ENCODE data around the gene TEX53. TPM values are rescaled to one million over a fixed set of nuclear protein-coding genes. Genes with fewer than 3 reads are reported as not detected.

TEX53 gene
- total and polyA plus RNA-seq, 2 of the 8 experiments (the other 6 are each of a cell fraction or from before 2014, with no cell fraction given), result not detected

- Histone ChIP-seq H3K23me2 (ENCODE audit: low read depth, low read length) (no peaks in the 10 kb centered on the region), H3K79me1 (ENCODE audit: low read depth, low read length) (no peaks in the 10 kb centered on the region), H3K23ac (ENCODE audit: insufficient read length) (no peak overlapping the region), H2BK120ac (replicated peaks; ENCODE audit: low read depth, low read length) (no peak overlapping the region), H4K8ac (ENCODE audit: extremely low read depth, insufficient read depth, low read length) (no peak overlapping the region; the same call in 1 of the 2 replicates), H3K27me3 (replicated peaks in 1 of 4; ENCODE audit: control insufficient read depth in 3 of 4, extremely low read depth in 1 of 4, insufficient read depth in 3 of 4, low read length in 3 of 4) (no peaks in the 10 kb centered on the region), H3K56ac (replicated peaks; ENCODE audit: insufficient read length, low read depth, low read length) (no peak overlapping the region), H3K9ac (replicated peaks in 1 of 4; ENCODE audit: extremely low read depth in 1 of 4, low read depth in 3 of 4, low read length in 3 of 4) (no peak overlapping the region), H3K27ac (ENCODE audit: low read depth, low read length) (no peak overlapping the region), H4K20me1 (replicated peaks in 1 of 2; ENCODE audit: control insufficient read depth in 1 of 2, insufficient read depth in 2 of 2, low read length in 2 of 2) (no peaks in the 10 kb centered on the region), H3K79me2 (ENCODE audit: control insufficient read depth in 1 of 2, insufficient read depth in 2 of 2, low read length in 2 of 2) (no peaks in the 10 kb centered on the region), H3K4ac (replicated peaks; ENCODE audit: insufficient read length, low read depth, low read length) (no peak overlapping the region), H2BK5ac (ENCODE audit: low read depth, low read length) (no peak overlapping the region), H3K14ac (ENCODE audit: insufficient read length) (no peak overlapping the region), H3K4me2 (ENCODE audit: insufficient read depth in 1 of 2, low read depth in 2 of 2, low read length in 2 of 2) (no peak overlapping the region), H2AFZ (ENCODE audit: low read length) (no peak overlapping the region), H4K91ac (replicated peaks; ENCODE audit: insufficient read length, low read length) (no peak overlapping the region), H3K36me3 (ENCODE audit: control insufficient read depth in 2 of 4, insufficient read depth in 4 of 4, low read length in 3 of 4) (peaks cover 0 to 6% (median 0%) of the 10 kb centered on the region in 4 experiments; a peak in 3 of 8 replicates), H2AK5ac (ENCODE audit: low read depth, low read length) (no peak overlapping the region), H3K9me3 (ENCODE audit: insufficient read depth in 2 of 2, low read depth in 1 of 2, low read length in 1 of 2) (no peaks in the 10 kb centered on the region), H2BK15ac (ENCODE audit: low read length) (no peak overlapping the region), H3K18ac (ENCODE audit: extremely low read depth, low read length) (no peak overlapping the region), H3K4me1 (replicated peaks in 1 of 4; ENCODE audit: control insufficient read depth in 3 of 4, insufficient read depth in 4 of 4, low read length in 3 of 4) (no peaks in the 10 kb centered on the region), H3K4me3 (ENCODE audit: extremely low read depth in 1 of 4, insufficient read depth in 2 of 4, low read depth in 3 of 4, low read length in 4 of 4) (no peak overlapping the region), H2BK20ac (ENCODE audit: low read length) (no peak overlapping the region), H2BK12ac (ENCODE audit: low read depth, low read length) (no peak overlapping the region), H4K5ac (ENCODE audit: insufficient read length, low read depth, low read length) (no peak overlapping the region)
- CTCF ChIA-PET (ENCODE audit: partially characterized antibody), result interaction anchor here (0.6 to 6.0 kb wide), 2 partner anchors 11 to 925 kb away, joined by 3 to 35 read pairs; no protein-coding TSS in a partner anchor
- POLR2A ChIA-PET (ENCODE audit: partially characterized antibody), result interaction anchor here (1.3 kb wide), 1 partner anchor 10 kb away, joined by 3 read pairs; no protein-coding TSS in a partner anchor
- WGBS, 2 experiments (ENCODE audit: extremely low coverage in 1 of 2, insufficient coverage in 1 of 2, insufficient read length in 1 of 2, insufficient replicate concordance in 2 of 2, low coverage in 1 of 2, low lambda C conversion rate in 2 of 2, missing lambda C conversion rate in 1 of 2), result 91% methylated on average over 8 of the region's 8 CpGs; no CpG with 5 or more reads in 1 of the 2 experiments
- FAIRE-seq, result no peak
- TF ChIP-seq CTCF (IDR thresholded peaks at IDR 0.05; ENCODE audit: control extremely low read depth in 1 of 3, insufficient read depth in 1 of 3, low read depth in 1 of 3, low read length in 3 of 3), result no peak
- TF ChIP-seq SP2 (IDR thresholded peaks at IDR 0.05; ENCODE audit: low read length), result no peak
- no peak for TF ChIP-seq SUZ12 (IDR thresholded peaks at IDR 0.05; ENCODE audit: low read length)
- no peak for TF ChIP-seq BRCA1 (IDR thresholded peaks at IDR 0.05; ENCODE audit: low read depth, low read length)
- no peak for TF ChIP-seq NRF1 (IDR thresholded peaks at IDR 0.05; ENCODE audit: low read depth, low read length)
- no peak for TF ChIP-seq POU5F1 (IDR thresholded peaks at IDR 0.05; ENCODE audit: low read depth, low read length)
- no peak for TF ChIP-seq CTBP2 (IDR thresholded peaks at IDR 0.05; ENCODE audit: borderline replicate concordance, insufficient read depth, insufficient read length, low read length)
- TF ChIP-seq RBBP5 (IDR thresholded peaks at IDR 0.05; ENCODE audit: borderline replicate concordance, low read depth, low read length), result no peak
- TF ChIP-seq RXRA (IDR thresholded peaks at IDR 0.05; ENCODE audit: insufficient read depth, low read depth, low read length), result no peak
- DNase-seq (ENCODE audit: low read depth in 1 of 2, low spot score in 2 of 2), result no peak
Observed at GRCh38 chr9:114643001-114643400, 14.6 kb downstream of the TEX53 start.

Measured in H1 (cell line).